CD4-positive, alpha-beta memory T cell (primary cell): Measurements from ENCODE around the gene DIS3L2. TPM values are rescaled to one million over a fixed set of nuclear protein-coding genes. Genes with fewer than 3 reads are reported as not detected.
"Not testable (repeated sequence)": the region's sequence is repeated elsewhere in the genome, so short reads cannot be mapped to it uniquely, and the experiment has no call there.

ENCODE experiments used
- CTCF ChIA-PET: fragments of 350-600 bp; sonication (Branson Sonifier 250); formaldehyde crosslinking; loops from one replicate; lab custom pipeline; 2021; ENCODE audit warnings: inconsistent platforms; ENCODE audit not compliant: partially characterized antibody; lab: Charles Lee
- POLR2A ChIA-PET: fragments of 350-600 bp; sonication (Branson Sonifier 250); formaldehyde crosslinking; loops from one replicate; lab custom pipeline; 2021; ENCODE audit not compliant: partially characterized antibody; lab: Charles Lee
- DNase-seq, 5 donors: peaks; one replicate each; pipeline versions ENCODE4 v3.0.0 to v3.0.0-alpha.2; 2020 to 2022; ENCODE audit warnings: mixed read lengths in 1 of 5
- H3K27ac ChIP-seq: one replicate; pipeline ENCODE4 v1.7.0; 2013; ENCODE audit warnings: low read depth, low read length
- H3K27me3 ChIP-seq: 2 replicates; pipeline ENCODE4 v1.7.0; 2013; ENCODE audit warnings: mild to moderate bottlenecking, low read length, moderate library complexity; ENCODE audit not compliant: insufficient read depth
- H3K36me3 ChIP-seq: 2 replicates; pipeline ENCODE4 v1.7.0; 2013; ENCODE audit warnings: mild to moderate bottlenecking, low read length, moderate library complexity; ENCODE audit not compliant: insufficient read depth
- H3K4me1 ChIP-seq: 2 replicates; pipeline ENCODE4 v1.7.0; 2013; ENCODE audit warnings: mild to moderate bottlenecking, low read length, moderate library complexity; ENCODE audit not compliant: insufficient read depth
- H3K4me3 ChIP-seq, 2 donors: one replicate each; pipeline ENCODE4 v1.7.0; 2013; ENCODE audit warnings: low read length in 2 of 2, mild to moderate bottlenecking in 1 of 2
- H3K9me3 ChIP-seq, 2 donors: one replicate each; pipeline ENCODE4 v1.7.0; 2013; ENCODE audit warnings: low read length in 2 of 2, control low read depth in 1 of 2; ENCODE audit not compliant: control insufficient read depth in 1 of 2
- H3K27ac Mint-ChIP-seq, 7 donors: one replicate each; pipeline ENCODE4 v1.8.0; 2020 to 2021; ENCODE audit warnings: mixed read lengths in 7 of 7, mild to moderate bottlenecking in 6 of 7, inconsistent platforms in 3 of 7, moderate library complexity in 3 of 7
- H3K27me3 Mint-ChIP-seq, 2 donors: one replicate each; pipeline ENCODE4 v1.8.0; 2020 to 2021; ENCODE audit warnings: mixed read lengths in 2 of 2
- H3K36me3 Mint-ChIP-seq, 2 donors: one replicate each; pipeline ENCODE4 v1.8.0; 2020 to 2021; ENCODE audit warnings: mixed read lengths in 2 of 2, inconsistent platforms in 1 of 2, mild to moderate bottlenecking in 1 of 2
- H3K4me1 Mint-ChIP-seq, 4 donors: one replicate each; pipeline ENCODE4 v1.8.0; 2020 to 2021; ENCODE audit warnings: mixed read lengths in 4 of 4, mild to moderate bottlenecking in 1 of 4
- H3K4me3 Mint-ChIP-seq, 8 donors: one replicate each; pipeline ENCODE4 v1.8.0; 2020 to 2021; ENCODE audit warnings: mixed read lengths in 8 of 8, mild to moderate bottlenecking in 7 of 8, moderate library complexity in 6 of 8, inconsistent platforms in 3 of 8
- H3K9me3 Mint-ChIP-seq, 8 donors: one replicate each; pipeline ENCODE4 v1.8.0; 2020 to 2021; ENCODE audit warnings: mixed read lengths in 8 of 8, mild to moderate bottlenecking in 5 of 8, inconsistent platforms in 3 of 8, moderate library complexity in 1 of 8
- intact Hi-C: fragments of 100-400 bp; cut with micrococcal nuclease; formaldehyde crosslinking; loops from one replicate; pipeline ENCODE4 v1.15.1; 2023
- polyA plus RNA-seq, 2 donors: library from polyadenylated mRNA; unstranded; fragments of 300-500 nt; fragmentation: Illumina TruSeq; gene quantifications; one replicate each; pipeline ENCODE4 v1.2.3, GENCODE V29; 2021
- total RNA-seq, 2 experiments: library from RNA; stranded (reverse); gene quantifications; one replicate each; pipeline ENCODE4 v1.2.3, GENCODE V29; 2021

The DIS3L2 gene
- total and polyA plus RNA-seq, 4 experiments from 2014 or later = 16.0 to 59.7 (median 39.3) TPM

GRCh38 chr2:232335859-232336215, 374.3 kb downstream of the DIS3L2 start:
- ChIA-PET POLR2A (no interaction called here), CTCF (interaction anchor here (1.0 to 1.9 kb wide), 5 partner anchors 8 to 435 kb away, joined by 3 to 4 read pairs (median 3); no protein-coding TSS in a partner anchor)
- Mint-ChIP-seq H3K9me3 (no peaks in the 10 kb centered on the region), H3K4me3 (no peak overlapping the region), H3K36me3 (peaks cover 0 to 6% of the 10 kb centered on the region in 2 donors), H3K4me1 (no peaks in the 10 kb centered on the region), H3K27ac (no peak overlapping the region), H3K27me3 (no peaks in the 10 kb centered on the region)
- H3K27me3 ChIP-seq = no peaks in the 10 kb centered on the region
- no peak overlapping the region for H3K4me3 ChIP-seq
- no peak overlapping the region for H3K27ac ChIP-seq
- no peaks in the 10 kb centered on the region for H3K36me3 ChIP-seq
- intact Hi-C loops = loop anchor here (2.0 kb wide), 1 partner anchor 105 kb away; no protein-coding TSS in a partner anchor
- H3K9me3 ChIP-seq = no peaks in the 10 kb centered on the region
- no peaks in the 10 kb centered on the region for H3K4me1 ChIP-seq
- no peak for DNase-seq

GRCh38 chr2:232336241-232336736, 374.8 kb downstream of the DIS3L2 start:
- CTCF ChIA-PET = interaction anchor here (1.4 to 1.9 kb wide), 2 partner anchors 9 to 436 kb away, joined by 3 to 4 read pairs; no protein-coding TSS in a partner anchor

GRCh38 chr2:232336981-232337720, 375.6 kb downstream of the DIS3L2 start:
- H3K9me3 ChIP-seq = no peaks in the 10 kb centered on the region
- no peaks in the 10 kb centered on the region for H3K4me1 ChIP-seq
- no peaks in the 10 kb centered on the region for H3K27me3 ChIP-seq
- no peak overlapping the region for H3K27ac ChIP-seq
- Mint-ChIP-seq H3K4me1 (peaks cover 0 to under 1% (median 0%) of the 10 kb centered on the region in 4 donors), H3K4me3 (no peak overlapping the region), H3K27me3 (no peaks in the 10 kb centered on the region), H3K36me3 (peaks cover 0 to 6% of the 10 kb centered on the region in 2 donors), H3K27ac (no peak overlapping the region), H3K9me3 (no peaks in the 10 kb centered on the region)
- intact Hi-C loops = no loop called here
- H3K4me3 ChIP-seq = no peak overlapping the region
- no peak for DNase-seq
- no peaks in the 10 kb centered on the region for H3K36me3 ChIP-seq
- POLR2A ChIA-PET = no interaction called here
- CTCF ChIA-PET = interaction anchor here (0.7 to 1.9 kb wide), 3 partner anchors 10 to 436 kb away, joined by 3 to 4 read pairs (median 3); no protein-coding TSS in a partner anchor

More at GRCh38 chr2:232336241-232336736, 374.8 kb downstream of the DIS3L2 start:
- H3K4me3 Mint-ChIP-seq = no peak overlapping the region
- peaks cover 0 to 6% of the 10 kb centered on the region in 2 donors for H3K36me3 Mint-ChIP-seq
- H3K27ac Mint-ChIP-seq = no peak overlapping the region
- Histone ChIP-seq H3K4me1 (no peaks in the 10 kb centered on the region), H3K9me3 (no peaks in the 10 kb centered on the region), H3K4me3 (no peak overlapping the region), H3K27ac (no peak overlapping the region), H3K27me3 (no peaks in the 10 kb centered on the region), H3K36me3 (no peaks in the 10 kb centered on the region)
- no peaks in the 10 kb centered on the region for H3K9me3 Mint-ChIP-seq
- intact Hi-C loops = no loop called here
- DNase-seq = no peak
- POLR2A ChIA-PET = no interaction called here
- no peaks in the 10 kb centered on the region for H3K27me3 Mint-ChIP-seq
- no peaks in the 10 kb centered on the region for H3K4me1 Mint-ChIP-seq

- H3K27ac ChIP-seq, H3K9me3 ChIP-seq, H3K36me3 ChIP-seq, H3K4me1 ChIP-seq, H3K27me3 Mint-ChIP-seq, H3K9me3 Mint-ChIP-seq, H3K36me3 Mint-ChIP-seq, POLR2A ChIA-PET, H3K4me3 ChIP-seq, H3K4me3 Mint-ChIP-seq, H3K27ac Mint-ChIP-seq, intact Hi-C loops, H3K4me1 Mint-ChIP-seq, H3K27me3 ChIP-seq, DNase-seq: not testable (repeated sequence)
- CTCF ChIA-PET = interaction anchor here (0.7 kb wide), 1 partner anchor 13 kb away, joined by 3 read pairs; no protein-coding TSS in a partner anchor
These were observed 376.7 kb downstream of the DIS3L2 start for GRCh38 chr2:232338094-232338758.

GRCh38 chr2:232338759-232339106, 377.2 kb downstream of the DIS3L2 start:
- H3K9me3 Mint-ChIP-seq = no peaks in the 10 kb centered on the region
- no peak overlapping the region for H3K4me3 ChIP-seq
- no peak overlapping the region for H3K27ac ChIP-seq
- H3K9me3 ChIP-seq = no peaks in the 10 kb centered on the region
- peaks cover 0 to 6% (median 0%) of the 10 kb centered on the region in 4 donors for H3K4me1 Mint-ChIP-seq
- intact Hi-C loops = no loop called here
- H3K36me3 Mint-ChIP-seq = peaks cover 0 to 6% of the 10 kb centered on the region in 2 donors
- POLR2A ChIA-PET = no interaction called here
- CTCF ChIA-PET = no interaction called here
- no peak overlapping the region for H3K27ac Mint-ChIP-seq
- H3K27me3 ChIP-seq = no peaks in the 10 kb centered on the region
- no peaks in the 10 kb centered on the region for H3K27me3 Mint-ChIP-seq
- DNase-seq = no peak
- no peaks in the 10 kb centered on the region for H3K36me3 ChIP-seq
- H3K4me1 ChIP-seq = no peaks in the 10 kb centered on the region
- no peak overlapping the region for H3K4me3 Mint-ChIP-seq

GRCh38 chr2:232339121-232340081, 377.9 kb downstream of the DIS3L2 start:
- Histone ChIP-seq H3K27ac (no peak overlapping the region), H3K4me3 (no peak overlapping the region), H3K4me1 (no peaks in the 10 kb centered on the region), H3K27me3 (no peaks in the 10 kb centered on the region), H3K9me3 (no peaks in the 10 kb centered on the region), H3K36me3 (no peaks in the 10 kb centered on the region)
- H3K4me3 Mint-ChIP-seq = no peak overlapping the region
- CTCF ChIA-PET = interaction anchor here (2.6 kb wide), 1 partner anchor 13 kb away, joined by 9 read pairs; no protein-coding TSS in a partner anchor
- DNase-seq = no peak
- peak overlapping the region in 1 of 7 donors; percentile 51 for H3K27ac Mint-ChIP-seq
- H3K36me3 Mint-ChIP-seq = peaks cover 0 to 6% of the 10 kb centered on the region in 2 donors
- intact Hi-C loops = no loop called here
- no peaks in the 10 kb centered on the region for H3K27me3 Mint-ChIP-seq
- peaks cover 0 to under 1% (median 0%) of the 10 kb centered on the region in 8 donors for H3K9me3 Mint-ChIP-seq
- H3K4me1 Mint-ChIP-seq = peaks cover 0 to 7% (median 0%) of the 10 kb centered on the region in 4 donors
- POLR2A ChIA-PET = no interaction called here
